Fibroblast of lung (primary cell): ENCODE data around the gene SUSD6. TPM values are rescaled to one million over a fixed set of nuclear protein-coding genes. Genes with fewer than 3 reads are reported as not detected.

Source experiments
- DNase-seq, 2 donors: peaks; one replicate each; pipeline versions ENCODE4 v3.0.0 to v3.0.0-alpha.2; 2010; ENCODE audit warnings: low read depth in 2 of 2
- H2AFZ ChIP-seq: 2 replicates; pipeline ENCODE4 v1.5.1; 2012; ENCODE audit warnings: low read length, control low read depth, inconsistent platforms
- H3K27ac ChIP-seq: 2 replicates; pipeline ENCODE4 v1.5.1; 2011; ENCODE audit warnings: low read length, control low read depth; ENCODE audit not compliant: insufficient read depth
- H3K27me3 ChIP-seq: 2 replicates; pipeline ENCODE4 v1.5.1; 2011; ENCODE audit warnings: mild to moderate bottlenecking, low read length; ENCODE audit not compliant: control insufficient read depth, insufficient read depth
- H3K36me3 ChIP-seq: 2 replicates; pipeline ENCODE4 v1.5.1; 2011; ENCODE audit warnings: low read length; ENCODE audit not compliant: control insufficient read depth, insufficient read depth
- H3K4me1 ChIP-seq: 2 replicates; pipeline ENCODE4 v1.5.1; 2011; ENCODE audit warnings: low read length; ENCODE audit not compliant: control insufficient read depth, insufficient read depth; ENCODE audit errors: extremely low read depth
- H3K4me2 ChIP-seq: 2 replicates; pipeline ENCODE4 v1.5.1; 2011; ENCODE audit warnings: low read length, control low read depth; ENCODE audit not compliant: insufficient read depth; ENCODE audit errors: extremely low read depth
- H3K4me3 ChIP-seq, 4 experiments: fragments of 200-600 bp in 1 of 4; sonication (generic) in 1 of 4; replicated peaks in 1 of 4; 2 replicates each; pipeline ENCODE4 v1.5.1; 2011 to 2016; ENCODE audit warnings: low read length in 4 of 4, low read depth in 3 of 4, mild to moderate bottlenecking in 3 of 4, control low read depth in 2 of 4, inconsistent platforms in 1 of 4, mixed read lengths in 1 of 4; ENCODE audit not compliant: insufficient read depth in 1 of 4; ENCODE audit errors: control extremely low read depth in 1 of 4
- H3K79me2 ChIP-seq: 2 replicates; pipeline ENCODE4 v1.5.1; 2012; ENCODE audit warnings: mild to moderate bottlenecking, low read length, inconsistent platforms; ENCODE audit not compliant: control insufficient read depth, insufficient read depth
- H3K9ac ChIP-seq: 2 replicates; pipeline ENCODE4 v1.5.1; 2011; ENCODE audit warnings: mild to moderate bottlenecking, low read length, control low read depth; ENCODE audit not compliant: insufficient read depth
- H3K9me3 ChIP-seq: 2 replicates; pipeline ENCODE4 v1.5.1; 2012; ENCODE audit warnings: low read depth, low read length; ENCODE audit not compliant: control insufficient read depth, insufficient read depth
- H4K20me1 ChIP-seq: 2 replicates; pipeline ENCODE4 v1.5.1; 2011; ENCODE audit warnings: low read length; ENCODE audit not compliant: control insufficient read depth, insufficient read depth; ENCODE audit errors: extremely low read depth
- CTCF ChIP-seq, 2 donors: IDR thresholded peaks in 1 of 2; conservative IDR thresholded peaks in 1 of 2; 1 replicate in 1 of 2; 2 replicates in 1 of 2; pipeline ENCODE4 v1.5.1; 2011 to 2012; ENCODE audit warnings: low read length in 2 of 2, control low read depth in 1 of 2, inconsistent platforms in 1 of 2, low read depth in 1 of 2, mild to moderate bottlenecking in 1 of 2
- EZH2 ChIP-seq: IDR thresholded peaks from 2 replicates; pipeline ENCODE4 v1.5.1; 2012; ENCODE audit warnings: low read length, control low read depth, mild to moderate bottlenecking; ENCODE audit errors: missing control alignments
- polyA plus RNA-seq, 2 donors: library from polyadenylated mRNA; depleted of rRNA in 1 of 2; stranded (reverse) in 1 of 2; unstranded in 1 of 2; fragments of >200 nt; gene quantifications; 2 replicates each; pipeline ENCODE4 v1.2.1, GENCODE V29; 2011 to 2012; ENCODE audit warnings: missing spikeins in 1 of 2
- total RNA-seq: library from RNA; depleted of rRNA; stranded (reverse); fragments of >200 nt; gene quantifications from 2 replicates; pipeline ENCODE4 v1.2.1, GENCODE V29; 2014

Gene SUSD6
- total and polyA plus RNA-seq, 2 donors (not counting 1 experiment from before 2014, with no cell fraction given) = 9.1 to 11.4 TPM

DNA sequence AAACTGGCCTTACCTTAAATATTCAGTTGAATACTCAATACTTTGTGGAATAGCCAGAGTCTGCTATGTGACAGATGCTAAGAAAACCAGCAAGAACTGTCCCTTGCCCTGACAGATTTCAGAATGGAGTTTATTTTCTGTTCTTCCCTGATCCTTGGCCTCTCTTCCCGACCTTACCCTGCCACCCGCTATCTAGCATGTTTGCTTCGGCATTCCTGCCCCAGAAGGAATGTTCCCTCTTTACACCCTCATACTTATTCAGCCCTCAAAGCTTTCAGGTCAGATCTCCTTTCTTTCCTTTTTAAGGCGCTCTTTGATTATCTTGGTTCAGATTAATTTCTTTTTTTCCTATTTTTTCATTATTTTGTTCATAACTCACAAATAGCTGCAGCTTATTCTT, 21.8 kb downstream of the SUSD6 start:
- Histone ChIP-seq H3K27me3 (no peaks in the 10 kb centered on the region), H2AFZ (no peak overlapping the region), H3K4me1 (peaks cover 45% of the 10 kb centered on the region), H3K27ac (no peak overlapping the region), H3K79me2 (peaks cover 21% of the 10 kb centered on the region), H3K4me2 (no peak overlapping the region), H4K20me1 (no peaks in the 10 kb centered on the region), H3K9ac (no peak overlapping the region), H3K4me3 (no peak overlapping the region), H3K9me3 (no peaks in the 10 kb centered on the region), H3K36me3 (no peaks in the 10 kb centered on the region)
- TF ChIP-seq EZH2 (no peak), CTCF (conservative IDR thresholded peaks at IDR 0.05 in 1 of 2, IDR thresholded peaks at IDR 0.05 in 1 of 2; ENCODE audit: low read depth in 1 of 2, low read length in 2 of 2) (no peak)
- DNase-seq = no peak

GRCh38 chr14:69635981-69636639, 24.7 kb downstream of the SUSD6 start:
- H4K20me1 ChIP-seq = no peaks in the 10 kb centered on the region
- H3K79me2 ChIP-seq = peaks cover 11% of the 10 kb centered on the region
- H3K9ac ChIP-seq = no peak overlapping the region
- H3K4me2 ChIP-seq = no peak overlapping the region
- no peak overlapping the region for H2AFZ ChIP-seq
- peaks cover 28% of the 10 kb centered on the region for H3K4me1 ChIP-seq
- TF ChIP-seq EZH2 (no peak), CTCF (conservative IDR thresholded peaks at IDR 0.05 in 1 of 2, IDR thresholded peaks at IDR 0.05 in 1 of 2; ENCODE audit: low read depth in 1 of 2, low read length in 2 of 2) (no peak)
- H3K27ac ChIP-seq = no peak overlapping the region
- no peak overlapping the region for H3K4me3 ChIP-seq
- DNase-seq = no peak
- no peaks in the 10 kb centered on the region for H3K9me3 ChIP-seq
- no peaks in the 10 kb centered on the region for H3K36me3 ChIP-seq
- no peaks in the 10 kb centered on the region for H3K27me3 ChIP-seq

DNA sequence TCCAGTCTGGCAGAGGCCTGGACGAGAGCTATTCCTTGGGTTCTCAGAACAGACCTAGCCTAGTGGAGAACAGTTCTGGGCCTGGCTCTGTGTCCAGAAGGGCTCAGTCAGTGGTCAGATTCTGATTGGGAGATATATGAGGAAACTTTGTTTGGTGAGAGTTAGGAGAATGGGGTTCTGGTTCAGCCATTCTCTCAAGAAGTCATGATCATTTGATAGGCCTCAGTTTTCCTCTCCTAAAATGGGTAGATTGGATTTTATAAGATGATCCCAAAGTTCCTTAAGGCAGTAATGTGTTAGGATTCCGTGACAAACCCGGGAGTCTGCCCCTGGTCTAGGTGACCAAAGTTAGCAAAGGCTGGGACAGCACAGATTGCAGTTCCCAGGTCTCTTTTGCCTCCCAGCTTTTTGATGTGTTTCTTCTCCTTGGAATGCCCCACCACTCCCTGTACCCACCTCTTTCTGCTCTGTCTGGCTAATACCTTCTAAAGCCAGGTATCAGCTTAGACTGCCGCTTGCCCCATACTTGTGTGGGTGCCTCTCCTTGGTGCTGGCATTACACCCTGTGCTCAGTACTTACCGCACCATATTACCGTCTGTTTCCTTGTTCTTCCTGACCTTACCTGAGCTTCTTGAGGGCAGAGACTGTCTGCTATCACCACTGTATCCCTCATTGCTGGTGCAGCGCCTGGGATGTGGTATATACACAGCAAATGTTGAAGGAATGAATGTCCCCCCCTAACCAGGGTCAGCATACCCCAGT, 25.5 kb downstream of the SUSD6 start:
- Histone ChIP-seq H4K20me1 (no peaks in the 10 kb centered on the region), H2AFZ (no peak overlapping the region), H3K36me3 (no peaks in the 10 kb centered on the region), H3K4me2 (no peak overlapping the region), H3K27ac (no peak overlapping the region), H3K4me3 (no peak overlapping the region), H3K79me2 (peaks cover 11% of the 10 kb centered on the region), H3K4me1 (peaks cover 22% of the 10 kb centered on the region), H3K9ac (no peak overlapping the region), H3K9me3 (no peaks in the 10 kb centered on the region), H3K27me3 (no peaks in the 10 kb centered on the region)
- TF ChIP-seq EZH2 = no peak
- TF ChIP-seq CTCF (conservative IDR thresholded peaks at IDR 0.05 in 1 of 2, IDR thresholded peaks at IDR 0.05 in 1 of 2; ENCODE audit: low read depth in 1 of 2, low read length in 2 of 2) = no peak
- DNase-seq = no peak
